Liver (tissue), 3 donors: ENCODE results near the gene TSPAN12.

ENCODE experiments used
- SP1 ChIP-seq: IDR thresholded peaks from 2 replicates; pipeline ENCODE4 v1.6.1; 2018; ENCODE audit warnings: antibody characterized with exemption, mild to moderate bottlenecking
- TF ChIP-seq, protein P1 (sequence below): fragments of 150-350 bp; IDR thresholded peaks from 2 replicates; pipeline ENCODE4 v1.5.1; 2017; ENCODE audit warnings: improper control_type of control experiment, low read depth, low read length; ENCODE audit not compliant: missing input control
- TF ChIP-seq, protein P2 (sequence below): IDR thresholded peaks from 2 replicates; pipeline ENCODE4 v1.6.1; 2016; ENCODE audit warnings: antibody characterized with exemption
- donor health status: healthy.
- donor health status: healthy.

DNA sequence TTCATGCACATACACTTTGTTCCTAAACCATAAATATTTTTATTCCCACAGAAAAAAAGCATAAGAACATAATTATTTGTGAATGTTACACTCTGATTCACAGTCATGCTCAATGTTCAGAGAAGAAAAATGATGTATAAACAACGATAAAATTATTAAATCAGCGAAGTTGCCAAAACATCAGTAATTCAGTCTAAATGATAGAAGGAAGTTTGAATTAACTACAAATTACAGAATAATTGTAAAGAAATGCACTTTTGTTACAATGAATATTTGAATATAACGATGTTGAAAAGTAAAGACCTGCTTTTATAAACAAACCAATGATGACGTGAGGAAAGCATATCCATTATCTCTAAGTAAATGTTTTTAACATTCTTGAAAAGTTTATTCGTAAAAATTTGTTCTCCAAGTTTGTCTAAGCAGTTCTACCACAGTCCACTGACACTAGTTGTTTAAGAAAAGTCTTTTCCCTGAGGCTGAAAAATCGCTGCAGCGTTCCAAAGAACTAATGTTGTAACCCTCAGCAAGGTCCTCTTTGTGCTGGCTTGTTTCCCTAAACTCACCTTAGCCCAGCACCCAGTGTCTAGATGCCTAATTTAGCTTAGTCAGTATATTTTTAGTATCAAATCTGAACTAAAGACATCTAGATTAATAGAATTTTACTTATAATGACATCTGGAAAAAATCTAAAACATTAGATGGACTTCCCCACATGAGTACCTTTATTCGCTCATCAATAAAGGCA lies 30.4 kb downstream of the TSPAN12 start:
- TF ChIP-seq, protein P1, sequence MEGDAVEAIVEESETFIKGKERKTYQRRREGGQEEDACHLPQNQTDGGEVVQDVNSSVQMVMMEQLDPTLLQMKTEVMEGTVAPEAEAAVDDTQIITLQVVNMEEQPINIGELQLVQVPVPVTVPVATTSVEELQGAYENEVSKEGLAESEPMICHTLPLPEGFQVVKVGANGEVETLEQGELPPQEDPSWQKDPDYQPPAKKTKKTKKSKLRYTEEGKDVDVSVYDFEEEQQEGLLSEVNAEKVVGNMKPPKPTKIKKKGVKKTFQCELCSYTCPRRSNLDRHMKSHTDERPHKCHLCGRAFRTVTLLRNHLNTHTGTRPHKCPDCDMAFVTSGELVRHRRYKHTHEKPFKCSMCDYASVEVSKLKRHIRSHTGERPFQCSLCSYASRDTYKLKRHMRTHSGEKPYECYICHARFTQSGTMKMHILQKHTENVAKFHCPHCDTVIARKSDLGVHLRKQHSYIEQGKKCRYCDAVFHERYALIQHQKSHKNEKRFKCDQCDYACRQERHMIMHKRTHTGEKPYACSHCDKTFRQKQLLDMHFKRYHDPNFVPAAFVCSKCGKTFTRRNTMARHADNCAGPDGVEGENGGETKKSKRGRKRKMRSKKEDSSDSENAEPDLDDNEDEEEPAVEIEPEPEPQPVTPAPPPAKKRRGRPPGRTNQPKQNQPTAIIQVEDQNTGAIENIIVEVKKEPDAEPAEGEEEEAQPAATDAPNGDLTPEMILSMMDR, result no peak
- TF ChIP-seq SP1, result no peak
- TF ChIP-seq, protein P2, sequence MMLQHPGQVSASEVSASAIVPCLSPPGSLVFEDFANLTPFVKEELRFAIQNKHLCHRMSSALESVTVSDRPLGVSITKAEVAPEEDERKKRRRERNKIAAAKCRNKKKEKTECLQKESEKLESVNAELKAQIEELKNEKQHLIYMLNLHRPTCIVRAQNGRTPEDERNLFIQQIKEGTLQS, result no peak
